Heart left ventricle (tissue), 16 donors: ENCODE measurements around the gene CD164. TPM values are rescaled to one million over a fixed set of nuclear protein-coding genes. Genes with fewer than 3 reads are reported as not detected.

Experiments used
- ATAC-seq, 4 donors: fragments of 200-7000 bp; cut with Tn5 transposase; one replicate each; pipeline ENCODE4 v1.9.1; 2020 to 2022; ENCODE audit warnings: moderate library complexity in 4 of 4, mild to moderate bottlenecking in 3 of 4, moderate number of reproducible peaks in 1 of 4
- DNase-seq, 5 donors: peaks; one replicate each; pipeline ENCODE4 v3.0.0-alpha.2; 2020
- H3K27ac ChIP-seq, 12 donors: fragments of 200-600 bp; sonication (generic) in 4 of 12; one replicate each; pipeline versions ENCODE4 v1.5.0 to v1.8.0; 2016 to 2022; ENCODE audit warnings: mild to moderate bottlenecking in 2 of 12
- H3K27me3 ChIP-seq, 9 donors: fragments of 200-600 bp; sonication (generic) in 2 of 9; one replicate each; pipeline versions ENCODE4 v1.5.1 to v1.8.0; 2016 to 2022; ENCODE audit warnings: mild to moderate bottlenecking in 3 of 9
- H3K36me3 ChIP-seq, 9 donors: fragments of 200-600 bp; sonication (generic) in 2 of 9; one replicate each; pipeline versions ENCODE4 v1.5.0 to v1.8.0; 2018 to 2022; ENCODE audit warnings: mild to moderate bottlenecking in 2 of 9
- H3K4me1 ChIP-seq, 12 donors: fragments of 200-600 bp; sonication (generic) in 4 of 12; one replicate each; pipeline versions ENCODE4 v1.5.0 to v1.8.0; 2016 to 2022; ENCODE audit warnings: mild to moderate bottlenecking in 3 of 12
- H3K4me3 ChIP-seq, 12 donors: fragments of 200-600 bp; sonication (generic) in 4 of 12; one replicate each; pipeline versions ENCODE4 v1.5.0 to v1.8.0; 2017 to 2022; ENCODE audit warnings: mild to moderate bottlenecking in 9 of 12, moderate library complexity in 4 of 12
- H3K9me3 ChIP-seq, 12 donors: fragments of 200-600 bp; sonication (generic) in 4 of 12; one replicate each; pipeline versions ENCODE4 v1.5.0 to v1.8.0; 2016 to 2022; ENCODE audit warnings: mild to moderate bottlenecking in 1 of 12
- POLR2A ChIP-seq, 2 donors: fragments of 450-650 bp; IDR thresholded peaks; one replicate each; pipeline ENCODE4 v1.6.1; 2017; ENCODE audit warnings: antibody characterized with exemption in 2 of 2, mild to moderate bottlenecking in 2 of 2, moderate library complexity in 2 of 2
- WGBS, 4 donors: extraction: QIAGEN DNeasy Blood & Tissue Kit in 2 of 4; methylation state at CpG; one replicate each; pipeline versions ENCODE4 v1.1.5 to v1.1.7; 2013 to 2018; 5-methylcytosine and 5-hydroxymethylcytosine counted together
- intact Hi-C, 10 donors: fragments of 100-400 bp; cut with DNase I; formaldehyde crosslinking; loops; one replicate each; pipeline versions ENCODE4 v1.11.1 to v1.14.2; 2022
- polyA plus RNA-seq, 2 donors: library from polyadenylated mRNA; stranded (reverse); fragments of 200-250 nt; gene quantifications; one replicate each; pipeline ENCODE4 v1.2.3, GENCODE V29; 2013
- total RNA-seq, 9 donors: library from RNA; depleted of rRNA in 2 of 9; stranded (reverse); fragments of >200 nt in 2 of 9; fragmentation: NEBNext Ultra II Directional in 3 of 9; extraction: Animal tissue kit (Norgen Biotek cat#: 25700) in 3 of 9; gene quantifications; one replicate each; pipeline versions ENCODE4 v1.1.0 to v1.2.4, GENCODE V29; 2016 to 2023
- TF ChIP-seq, protein P1 (sequence below), 12 donors: fragments of 200-600 bp; sonication (generic) in 4 of 12; IDR thresholded peaks; one replicate each; pipeline versions ENCODE4 v1.5.0 to v1.8.0; 2018 to 2022; ENCODE audit warnings: antibody characterized with exemption in 12 of 12, mild to moderate bottlenecking in 5 of 12
- donor health status: ischemic (EF 13 %, LVEDD 7.1; RV severe dilation, severe dysfunction).
- donor health status: healthy with polysubstance abuse.
- donor health status: DM: no; HTN: yes; CAD: no.
- donor health status: DM: no; HTN: no; CAD: no.
- donor health status: ischemic (EF 25% LVEDD 6.9; RV normal size, moderate dysfunction).
- donor health status: ischemic (EF 25% LVEDD 5.7; RV mildly dilated, moderate dysfunction).
- donor health status: healthy.
- donor health status: DM: yes; HTN: yes; CAD: no.
- donor health status: ischemic (EF 35%, LVEDD 5.7; RV mildly dilated, moderate dysfunction).
- donor health status: nonischemic (EF 11% LVEDD 7.7; RV severe dilation, severe dysfunction).
- donor health status: DM: yes; HTN: yes; CAD: no.
- donor health status: PGD.
- donor health status: ischemic (EF 29% LVEDD 5.4; RV normal size, mild dysfunction).
- donor health status: nonischemic (EF 23%, LVEDD 6.1; RV moderate dilation, normal function).

The CD164 gene
- total and polyA plus RNA-seq, 11 donors, result 77.1 to 213 (median 119) TPM

DNA sequence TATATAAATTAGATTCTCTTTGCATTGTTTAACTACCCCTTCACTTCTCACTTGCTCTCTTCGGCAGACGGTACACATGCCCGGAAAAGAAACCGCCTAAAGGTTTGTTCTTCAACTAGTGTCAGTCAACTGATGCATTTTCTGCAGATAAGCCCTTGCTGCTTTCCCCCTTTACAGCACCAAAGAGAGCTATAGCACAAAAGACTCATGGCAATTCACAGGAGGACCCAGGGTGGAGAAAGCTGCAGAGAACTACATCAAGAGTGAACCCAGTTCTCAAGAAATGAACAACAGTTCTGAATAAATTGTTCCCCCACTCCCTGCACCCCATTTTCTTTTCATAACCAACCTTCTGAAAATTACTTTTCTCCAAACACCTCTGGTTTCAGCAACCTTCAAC lies 8.9 kb downstream of the CD164 start:
- Histone ChIP-seq H3K27me3 (no peaks in the 10 kb centered on the region), H3K27ac (peak overlapping the region in 1 of 12 donors; percentile 27), H3K36me3 (peaks cover 0 to 100% (median 94%) of the 10 kb centered on the region in 9 donors), H3K4me1 (peaks cover 0 to 63% (median 14%) of the 10 kb centered on the region in 12 donors), H3K9me3 (no peaks in the 10 kb centered on the region), H3K4me3 (no peak overlapping the region)
- ATAC-seq (no peak), DNase-seq (no peak)
- TF ChIP-seq POLR2A (IDR thresholded peaks at IDR 0.05), result no peak
- TF ChIP-seq, protein P1, sequence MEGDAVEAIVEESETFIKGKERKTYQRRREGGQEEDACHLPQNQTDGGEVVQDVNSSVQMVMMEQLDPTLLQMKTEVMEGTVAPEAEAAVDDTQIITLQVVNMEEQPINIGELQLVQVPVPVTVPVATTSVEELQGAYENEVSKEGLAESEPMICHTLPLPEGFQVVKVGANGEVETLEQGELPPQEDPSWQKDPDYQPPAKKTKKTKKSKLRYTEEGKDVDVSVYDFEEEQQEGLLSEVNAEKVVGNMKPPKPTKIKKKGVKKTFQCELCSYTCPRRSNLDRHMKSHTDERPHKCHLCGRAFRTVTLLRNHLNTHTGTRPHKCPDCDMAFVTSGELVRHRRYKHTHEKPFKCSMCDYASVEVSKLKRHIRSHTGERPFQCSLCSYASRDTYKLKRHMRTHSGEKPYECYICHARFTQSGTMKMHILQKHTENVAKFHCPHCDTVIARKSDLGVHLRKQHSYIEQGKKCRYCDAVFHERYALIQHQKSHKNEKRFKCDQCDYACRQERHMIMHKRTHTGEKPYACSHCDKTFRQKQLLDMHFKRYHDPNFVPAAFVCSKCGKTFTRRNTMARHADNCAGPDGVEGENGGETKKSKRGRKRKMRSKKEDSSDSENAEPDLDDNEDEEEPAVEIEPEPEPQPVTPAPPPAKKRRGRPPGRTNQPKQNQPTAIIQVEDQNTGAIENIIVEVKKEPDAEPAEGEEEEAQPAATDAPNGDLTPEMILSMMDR (IDR thresholded peaks at IDR 0.05), result no peak
- intact Hi-C loops, result no loop called here
- 75 to 81% (median 76%) methylated on average over 4 of the region's 4 CpGs for WGBS, 4 donors

DNA sequence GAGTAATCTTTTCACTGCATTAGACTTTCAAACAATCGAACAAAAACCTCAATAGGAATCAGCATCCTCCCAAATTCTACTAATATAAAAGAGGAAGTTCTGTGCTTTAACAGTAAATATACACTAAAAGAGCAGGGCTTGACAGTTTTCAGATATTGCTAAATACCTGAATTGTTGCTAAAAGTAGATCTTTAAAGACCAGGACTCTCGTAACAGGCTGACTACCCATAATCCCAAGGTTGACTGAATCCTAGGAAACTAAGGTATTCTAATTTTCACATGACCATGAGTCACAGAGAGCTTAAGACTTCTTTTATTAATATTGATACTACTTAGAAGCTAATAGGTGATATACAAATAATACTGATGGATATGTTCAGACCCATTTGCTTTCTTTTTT lies 10.1 kb downstream of the CD164 start:
- peaks cover 0 to 100% (median 94%) of the 10 kb centered on the region in 9 donors for H3K36me3 ChIP-seq
- intact Hi-C loops, result no loop called here
- no peak overlapping the region for H3K27ac ChIP-seq
- no peak for ATAC-seq
- 71 to 87% (median 77%) methylated on average over 2 of the region's 2 CpGs for WGBS, 4 donors
- DNase-seq, result no peak
- H3K27me3 ChIP-seq, result no peaks in the 10 kb centered on the region
- no peak overlapping the region for H3K4me3 ChIP-seq
- no peak for TF ChIP-seq POLR2A (IDR thresholded peaks at IDR 0.05)
- TF ChIP-seq, protein P1 (IDR thresholded peaks at IDR 0.05), result no peak
- H3K9me3 ChIP-seq, result no peaks in the 10 kb centered on the region
- peaks cover 0 to 51% (median 10%) of the 10 kb centered on the region in 12 donors for H3K4me1 ChIP-seq

DNA sequence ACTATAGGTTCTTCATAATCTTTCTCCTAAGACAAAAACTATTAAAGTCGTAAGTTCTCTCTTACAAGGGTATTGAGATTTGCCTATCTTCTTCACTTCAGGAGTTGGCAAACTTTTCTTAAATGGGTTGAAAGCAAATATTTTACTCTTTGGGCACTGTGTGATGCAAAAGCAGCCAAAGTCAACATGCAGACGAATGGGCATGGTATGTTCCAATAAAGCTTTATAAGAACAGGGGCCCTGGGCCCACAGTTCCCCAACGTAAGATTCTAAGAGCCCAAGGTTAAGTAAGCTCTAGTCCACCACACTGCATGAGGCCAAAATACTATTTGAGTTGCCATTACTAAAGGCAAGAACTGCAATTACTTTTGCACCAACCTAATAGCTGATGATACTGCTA lies 11.5 kb downstream of the CD164 start:
- no peak for ATAC-seq
- Histone ChIP-seq H3K27ac (no peak overlapping the region), H3K4me3 (no peak overlapping the region), H3K4me1 (peaks cover 0 to 37% (median 10%) of the 10 kb centered on the region in 12 donors), H3K9me3 (no peaks in the 10 kb centered on the region), H3K27me3 (no peaks in the 10 kb centered on the region), H3K36me3 (peaks cover 0 to 100% (median 94%) of the 10 kb centered on the region in 9 donors)
- no peak for DNase-seq
- 62 to 72% (median 64%) methylated on average over 3 of the region's 3 CpGs for WGBS, 4 donors
- TF ChIP-seq, protein P1 (IDR thresholded peaks at IDR 0.05), result no peak
- no peak for TF ChIP-seq POLR2A (IDR thresholded peaks at IDR 0.05)
- intact Hi-C loops, result no loop called here

DNA sequence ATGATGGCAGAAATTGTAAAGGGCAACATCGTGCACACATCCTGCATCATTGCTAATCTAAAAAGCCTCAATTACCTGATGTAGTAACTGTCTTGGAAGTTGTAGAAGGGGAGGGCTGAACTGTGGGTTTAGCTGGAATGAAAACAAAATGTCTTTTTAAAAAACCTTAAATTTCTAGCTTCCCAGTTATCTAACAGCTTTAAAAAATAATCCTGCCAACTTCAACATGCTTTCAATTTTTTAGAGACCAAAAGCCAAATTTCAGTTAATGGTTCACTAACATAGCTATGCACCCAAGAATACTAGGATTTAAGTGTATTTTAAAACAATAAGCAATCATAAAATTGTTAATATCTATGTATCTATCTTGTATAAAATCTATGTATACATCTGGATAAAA lies 11.9 kb downstream of the CD164 start:
- intact Hi-C loops, result no loop called here
- DNase-seq (no peak), ATAC-seq (no peak)
- Histone ChIP-seq H3K4me3 (no peak overlapping the region), H3K4me1 (peaks cover 0 to 37% (median 10%) of the 10 kb centered on the region in 12 donors), H3K27me3 (no peaks in the 10 kb centered on the region), H3K36me3 (peaks cover 0 to 100% (median 94%) of the 10 kb centered on the region in 9 donors), H3K9me3 (no peaks in the 10 kb centered on the region), H3K27ac (no peak overlapping the region)
- WGBS, 4 donors, result 86 to 95% (median 90%) methylated on average over 1 of the region's 1 CpG
- TF ChIP-seq, protein P1 (IDR thresholded peaks at IDR 0.05), result no peak
- no peak for TF ChIP-seq POLR2A (IDR thresholded peaks at IDR 0.05)
